Stimulated activated CD8-positive, alpha-beta memory T cell treated with anti-CD3 and anti-CD28 coated beads, Interleukin-15, amount 100 ng/mL, for 4 hours (primary cell): ENCODE results near the gene SGMS1.

Experiments
- DNase-seq, 2 donors: peaks; one replicate each; pipeline ENCODE4 v3.0.0-alpha.2; 2020; ENCODE audit warnings: low read depth in 2 of 2

SGMS1 gene

GRCh38 chr10:50397312-50398140, 226.2 kb downstream of the SGMS1 start:
- DNase-seq: no peak

GRCh38 chr10:50396491-50397311, 227.1 kb downstream of the SGMS1 start:
- no peak for DNase-seq

GRCh38 chr10:50395851-50396250, 227.9 kb downstream of the SGMS1 start:
- no peak for DNase-seq

GRCh38 chr10:50395271-50395670, 228.5 kb downstream of the SGMS1 start:
- no peak for DNase-seq

- DNase-seq: no peak
Observed at GRCh38 chr10:50394832-50395231, 228.9 kb downstream of the SGMS1 start.

GRCh38 chr10:50393784-50394467, 229.8 kb downstream of the SGMS1 start:
- no peak for DNase-seq

GRCh38 chr10:50392966-50393718, 230.6 kb downstream of the SGMS1 start:
- no peak for DNase-seq

GRCh38 chr10:50392426-50392825, 231.3 kb downstream of the SGMS1 start:
- no peak for DNase-seq

- DNase-seq: no peak
Observed at GRCh38 chr10:50390302-50390701, 233.5 kb downstream of the SGMS1 start.

GRCh38 chr10:50388181-50388580, 235.6 kb downstream of the SGMS1 start:
- no peak for DNase-seq

GRCh38 chr10:50387732-50388073, 236.1 kb downstream of the SGMS1 start:
- no peak for DNase-seq

GRCh38 chr10:50387007-50387731, 236.6 kb downstream of the SGMS1 start:
- DNase-seq: no peak

GRCh38 chr10:50385624-50386023, 238.1 kb downstream of the SGMS1 start:
- no peak for DNase-seq

- no peak for DNase-seq
Observed at GRCh38 chr10:50384898-50385297, 238.9 kb downstream of the SGMS1 start.

- DNase-seq: no peak
Observed at GRCh38 chr10:50384238-50384637, 239.5 kb downstream of the SGMS1 start.

GRCh38 chr10:50382576-50383023, 241.2 kb downstream of the SGMS1 start:
- no peak for DNase-seq

- no peak for DNase-seq
Observed at GRCh38 chr10:50381642-50382041, 242.1 kb downstream of the SGMS1 start.

GRCh38 chr10:50379616-50380015, 244.1 kb downstream of the SGMS1 start:
- no peak for DNase-seq

- DNase-seq: no peak
Observed at GRCh38 chr10:50375745-50376144, 248.0 kb downstream of the SGMS1 start.

GRCh38 chr10:50375051-50375452, 248.7 kb downstream of the SGMS1 start:
- DNase-seq: no peak
